Lower leg skin (tissue), 4 donors: ENCODE data around the gene DUS2. TPM values are rescaled to one million over a fixed set of nuclear protein-coding genes. Genes with fewer than 3 reads are reported as not detected.
"Not testable (repeated sequence)": the region's sequence is repeated elsewhere in the genome, so short reads cannot be mapped to it uniquely, and the experiment has no call there.

Experiments
- DNase-seq, 2 donors: peaks; one replicate each; pipeline ENCODE4 v3.0.0-alpha.2; 2019; ENCODE audit warnings: low spot score in 2 of 2
- H3K4me3 ChIP-seq: fragments of 200-600 bp; sonication (generic); 2 replicates; pipeline ENCODE4 v1.5.1; 2017; ENCODE audit warnings: mild to moderate bottlenecking, low read depth; ENCODE audit not compliant: poor library complexity, severe bottlenecking
- POLR2A ChIP-seq, 2 donors: fragments of 450-650 bp; IDR thresholded peaks; one replicate each; pipeline ENCODE4 v1.6.1; 2016 to 2017; ENCODE audit warnings: antibody characterized with exemption in 2 of 2, mild to moderate bottlenecking in 1 of 2, moderate library complexity in 1 of 2
- WGBS, 2 donors: methylation state at CpG; one replicate each; pipeline ENCODE4 v1.1.5; 2018; 5-methylcytosine and 5-hydroxymethylcytosine counted together
- intact Hi-C: fragments of 100-400 bp; cut with DNase I; formaldehyde crosslinking; loops from one replicate; pipeline ENCODE4 v1.15.0; 2023; ENCODE audit warnings: low total_unique reads
- total RNA-seq, 4 donors: library from RNA; depleted of rRNA; stranded (reverse); fragments of >200 nt; gene quantifications; one replicate each; pipeline ENCODE4 v1.1.0, GENCODE V29; 2016
- TF ChIP-seq, protein P1 (sequence below), 3 donors: fragments of 450-650 bp; IDR thresholded peaks; one replicate each; pipeline ENCODE4 v1.5.1; 2016; ENCODE audit warnings: antibody characterized with exemption in 3 of 3, mild to moderate bottlenecking in 3 of 3, moderate library complexity in 2 of 3

The DUS2 gene
- total RNA-seq, 4 donors from 2014 or later, result 13.7 to 24.0 (median 14.8) TPM

DNA sequence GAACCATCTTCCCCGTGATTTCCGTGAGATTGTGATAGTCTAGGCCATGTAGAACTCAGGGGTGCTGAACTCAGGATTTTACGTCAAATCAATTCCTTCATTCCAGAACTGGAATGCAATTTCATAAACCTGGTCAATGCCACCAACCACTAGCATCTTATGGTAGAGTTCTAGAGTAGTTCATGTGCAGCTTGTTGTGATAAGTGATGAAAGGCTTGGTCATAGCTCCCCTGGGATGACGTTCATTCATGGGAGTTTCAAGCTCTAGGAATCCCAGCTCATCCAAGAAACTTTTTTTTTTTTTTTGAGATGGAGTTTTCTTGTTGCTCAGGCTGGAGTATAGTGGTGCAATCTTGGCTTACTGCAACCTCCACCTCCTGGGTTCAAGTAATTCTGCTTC, 20.1 kb upstream of the DUS2 start:
- no peak for DNase-seq
- TF ChIP-seq, protein P1, sequence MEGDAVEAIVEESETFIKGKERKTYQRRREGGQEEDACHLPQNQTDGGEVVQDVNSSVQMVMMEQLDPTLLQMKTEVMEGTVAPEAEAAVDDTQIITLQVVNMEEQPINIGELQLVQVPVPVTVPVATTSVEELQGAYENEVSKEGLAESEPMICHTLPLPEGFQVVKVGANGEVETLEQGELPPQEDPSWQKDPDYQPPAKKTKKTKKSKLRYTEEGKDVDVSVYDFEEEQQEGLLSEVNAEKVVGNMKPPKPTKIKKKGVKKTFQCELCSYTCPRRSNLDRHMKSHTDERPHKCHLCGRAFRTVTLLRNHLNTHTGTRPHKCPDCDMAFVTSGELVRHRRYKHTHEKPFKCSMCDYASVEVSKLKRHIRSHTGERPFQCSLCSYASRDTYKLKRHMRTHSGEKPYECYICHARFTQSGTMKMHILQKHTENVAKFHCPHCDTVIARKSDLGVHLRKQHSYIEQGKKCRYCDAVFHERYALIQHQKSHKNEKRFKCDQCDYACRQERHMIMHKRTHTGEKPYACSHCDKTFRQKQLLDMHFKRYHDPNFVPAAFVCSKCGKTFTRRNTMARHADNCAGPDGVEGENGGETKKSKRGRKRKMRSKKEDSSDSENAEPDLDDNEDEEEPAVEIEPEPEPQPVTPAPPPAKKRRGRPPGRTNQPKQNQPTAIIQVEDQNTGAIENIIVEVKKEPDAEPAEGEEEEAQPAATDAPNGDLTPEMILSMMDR (IDR thresholded peaks at IDR 0.05), result no peak
- TF ChIP-seq POLR2A (IDR thresholded peaks at IDR 0.05), result no peak
- intact Hi-C loops, result no loop called here
- no peak overlapping the region for H3K4me3 ChIP-seq
- 71 to 82% methylated on average over 4 of the region's 4 CpGs for WGBS, 2 donors

GRCh38 chr16:68005211-68005610, 17.9 kb upstream of the DUS2 start:
- TF ChIP-seq, protein P1 (IDR thresholded peaks at IDR 0.05), result no peak
- TF ChIP-seq POLR2A (IDR thresholded peaks at IDR 0.05), result no peak
- no peak overlapping the region for H3K4me3 ChIP-seq
- DNase-seq, result no peak
- 78 to 79% methylated on average over 9 of the region's 9 CpGs for WGBS, 2 donors
- intact Hi-C loops, result no loop called here

- TF ChIP-seq POLR2A (IDR thresholded peaks at IDR 0.05), result no peak
- TF ChIP-seq, protein P1 (IDR thresholded peaks at IDR 0.05), result no peak
- intact Hi-C loops, result no loop called here
- 17 to 21% methylated on average over 6 of the region's 6 CpGs for WGBS, 2 donors
- no peak overlapping the region for H3K4me3 ChIP-seq
- DNase-seq, result peak in 1 of 2 donors; percentile 74
Observed at GRCh38 chr16:68005786-68006286, 17.2 kb upstream of the DUS2 start.

DNA sequence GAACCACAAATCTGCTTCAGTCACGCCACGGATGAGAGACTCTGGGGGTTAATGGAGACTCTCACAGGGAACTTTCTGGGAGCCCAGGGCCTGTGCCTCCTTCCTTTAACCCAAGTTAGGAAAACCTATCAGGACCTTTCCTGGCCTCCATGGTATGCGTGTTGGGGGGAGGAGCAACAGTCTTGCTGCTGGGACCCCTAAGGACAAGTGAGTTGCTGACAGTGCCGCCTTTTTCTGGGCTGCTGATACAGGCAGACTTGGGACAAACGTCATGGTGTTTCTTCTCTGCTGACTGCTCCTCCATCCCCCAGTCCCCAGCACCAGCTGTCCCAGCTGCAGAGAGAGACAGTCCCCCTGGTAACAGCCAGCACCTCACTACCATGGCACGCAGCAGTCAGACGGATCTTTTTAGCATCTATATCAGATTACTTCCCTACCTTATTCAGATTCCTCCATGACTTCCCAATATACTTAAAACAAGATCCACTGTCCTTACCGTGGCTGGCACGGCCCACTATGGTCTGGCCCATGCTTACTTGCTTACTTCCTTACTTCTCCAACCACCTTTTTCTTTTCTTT, 13.8 kb upstream of the DUS2 start:
- no peak overlapping the region for H3K4me3 ChIP-seq
- no peak for DNase-seq
- intact Hi-C loops, result no loop called here
- 72 to 77% methylated on average over 8 to 9 of the region's 9 CpGs for WGBS, 2 donors
- TF ChIP-seq, protein P1 (IDR thresholded peaks at IDR 0.05), result no peak
- no peak for TF ChIP-seq POLR2A (IDR thresholded peaks at IDR 0.05)

DNA sequence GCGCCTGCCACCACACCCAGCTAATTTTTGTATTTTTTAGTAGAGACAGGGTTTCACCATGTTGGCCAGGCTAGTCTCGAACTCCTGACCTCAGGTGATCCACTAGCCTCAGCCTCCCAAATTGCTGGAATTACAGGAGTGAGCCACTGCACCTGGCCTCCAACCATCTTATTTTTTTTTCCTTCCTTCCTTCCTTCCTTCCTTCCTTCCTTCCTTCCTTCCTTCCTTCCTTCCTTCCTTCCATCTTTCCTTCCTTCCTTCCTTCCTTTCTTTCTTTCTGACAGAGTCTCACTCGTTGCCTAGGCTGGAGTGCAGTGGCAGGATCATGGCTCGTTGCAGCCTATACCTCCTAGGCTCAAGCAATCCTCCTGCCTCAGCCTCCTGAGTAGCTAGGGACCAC, 13.2 kb upstream of the DUS2 start:
- WGBS, 2 donors, result 80 to 92% methylated on average over 4 of the region's 4 CpGs
- DNase-seq, intact Hi-C loops, H3K4me3 ChIP-seq: not testable (repeated sequence)

DNA sequence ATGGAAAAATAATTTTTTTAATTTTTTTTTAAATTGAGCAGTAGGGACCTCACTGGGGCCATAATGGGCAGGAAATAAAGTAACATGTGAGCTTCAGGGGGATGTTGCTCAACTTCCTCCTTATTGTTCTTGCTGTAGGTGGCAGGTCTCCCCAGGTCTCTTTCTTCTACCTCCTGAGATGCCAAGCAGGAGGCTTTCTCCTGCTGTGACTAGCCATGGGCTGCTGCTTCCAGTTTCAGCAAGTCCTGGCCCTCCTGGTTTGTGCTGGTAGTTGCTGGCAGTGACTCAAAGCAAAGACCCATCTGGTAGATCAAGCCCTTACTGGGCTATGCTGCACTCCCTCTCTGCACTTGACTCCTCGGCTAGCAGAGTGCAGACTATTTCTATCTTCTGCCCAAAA, 9.6 kb upstream of the DUS2 start:
- H3K4me3 ChIP-seq, result no peak overlapping the region
- TF ChIP-seq, protein P1 (IDR thresholded peaks at IDR 0.05), result no peak
- TF ChIP-seq POLR2A (IDR thresholded peaks at IDR 0.05), result no peak
- no peak for DNase-seq
- WGBS, 2 donors, result 31 to 59% methylated on average over 1 of the region's 1 CpG
- intact Hi-C loops, result no loop called here
